Measurements from ENCODE around the gene HUS1.
"Not testable (repeated sequence)": the region's sequence is repeated elsewhere in the genome, so short reads cannot be mapped to it uniquely, and the experiment has no call there.

Gene HUS1

GRCh38 chr7:47923081-47923875 lies 56.1 kb downstream of the HUS1 start:
- not testable (repeated sequence) for DNase-seq (ENCODE audit: low read depth in 2 of 2)

GRCh38 chr7:47916514-47916913 lies 62.9 kb downstream of the HUS1 start:
- DNase-seq (ENCODE audit: low read depth in 2 of 2) = not testable (repeated sequence)

- DNase-seq (ENCODE audit: low read depth in 2 of 2) = no peak
Observed at GRCh38 chr7:47915616-47915976, 63.8 kb downstream of the HUS1 start.

- DNase-seq (ENCODE audit: low read depth in 2 of 2) = no peak
Observed at GRCh38 chr7:47914717-47915615, 64.4 kb downstream of the HUS1 start.
